H4 (cell line): ENCODE measurements around the gene CDC42BPB. TPM values are rescaled to one million over a fixed set of nuclear protein-coding genes. Genes with fewer than 3 reads are reported as not detected.
A peak's percentile ranks its signal among the peaks of the same experiment; 100 is the strongest.

Source experiments
- DNase-seq: peaks from one replicate; pipeline ENCODE4 v3.0.0-alpha.2; 2015; ENCODE audit warnings: low spot score
- total RNA-seq: library from RNA; depleted of rRNA; stranded (reverse); fragments of >200 nt; shearing (Covaris generic); gene quantifications from 2 replicates; pipeline ENCODE4 v1.2.3, GENCODE V29; 2014; rRNA removed

The CDC42BPB gene, protein sequence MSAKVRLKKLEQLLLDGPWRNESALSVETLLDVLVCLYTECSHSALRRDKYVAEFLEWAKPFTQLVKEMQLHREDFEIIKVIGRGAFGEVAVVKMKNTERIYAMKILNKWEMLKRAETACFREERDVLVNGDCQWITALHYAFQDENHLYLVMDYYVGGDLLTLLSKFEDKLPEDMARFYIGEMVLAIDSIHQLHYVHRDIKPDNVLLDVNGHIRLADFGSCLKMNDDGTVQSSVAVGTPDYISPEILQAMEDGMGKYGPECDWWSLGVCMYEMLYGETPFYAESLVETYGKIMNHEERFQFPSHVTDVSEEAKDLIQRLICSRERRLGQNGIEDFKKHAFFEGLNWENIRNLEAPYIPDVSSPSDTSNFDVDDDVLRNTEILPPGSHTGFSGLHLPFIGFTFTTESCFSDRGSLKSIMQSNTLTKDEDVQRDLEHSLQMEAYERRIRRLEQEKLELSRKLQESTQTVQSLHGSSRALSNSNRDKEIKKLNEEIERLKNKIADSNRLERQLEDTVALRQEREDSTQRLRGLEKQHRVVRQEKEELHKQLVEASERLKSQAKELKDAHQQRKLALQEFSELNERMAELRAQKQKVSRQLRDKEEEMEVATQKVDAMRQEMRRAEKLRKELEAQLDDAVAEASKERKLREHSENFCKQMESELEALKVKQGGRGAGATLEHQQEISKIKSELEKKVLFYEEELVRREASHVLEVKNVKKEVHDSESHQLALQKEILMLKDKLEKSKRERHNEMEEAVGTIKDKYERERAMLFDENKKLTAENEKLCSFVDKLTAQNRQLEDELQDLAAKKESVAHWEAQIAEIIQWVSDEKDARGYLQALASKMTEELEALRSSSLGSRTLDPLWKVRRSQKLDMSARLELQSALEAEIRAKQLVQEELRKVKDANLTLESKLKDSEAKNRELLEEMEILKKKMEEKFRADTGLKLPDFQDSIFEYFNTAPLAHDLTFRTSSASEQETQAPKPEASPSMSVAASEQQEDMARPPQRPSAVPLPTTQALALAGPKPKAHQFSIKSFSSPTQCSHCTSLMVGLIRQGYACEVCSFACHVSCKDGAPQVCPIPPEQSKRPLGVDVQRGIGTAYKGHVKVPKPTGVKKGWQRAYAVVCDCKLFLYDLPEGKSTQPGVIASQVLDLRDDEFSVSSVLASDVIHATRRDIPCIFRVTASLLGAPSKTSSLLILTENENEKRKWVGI (N-terminal part only)
- total RNA-seq, result 15.0 and 18.2 TPM in 2 replicates

DNA sequence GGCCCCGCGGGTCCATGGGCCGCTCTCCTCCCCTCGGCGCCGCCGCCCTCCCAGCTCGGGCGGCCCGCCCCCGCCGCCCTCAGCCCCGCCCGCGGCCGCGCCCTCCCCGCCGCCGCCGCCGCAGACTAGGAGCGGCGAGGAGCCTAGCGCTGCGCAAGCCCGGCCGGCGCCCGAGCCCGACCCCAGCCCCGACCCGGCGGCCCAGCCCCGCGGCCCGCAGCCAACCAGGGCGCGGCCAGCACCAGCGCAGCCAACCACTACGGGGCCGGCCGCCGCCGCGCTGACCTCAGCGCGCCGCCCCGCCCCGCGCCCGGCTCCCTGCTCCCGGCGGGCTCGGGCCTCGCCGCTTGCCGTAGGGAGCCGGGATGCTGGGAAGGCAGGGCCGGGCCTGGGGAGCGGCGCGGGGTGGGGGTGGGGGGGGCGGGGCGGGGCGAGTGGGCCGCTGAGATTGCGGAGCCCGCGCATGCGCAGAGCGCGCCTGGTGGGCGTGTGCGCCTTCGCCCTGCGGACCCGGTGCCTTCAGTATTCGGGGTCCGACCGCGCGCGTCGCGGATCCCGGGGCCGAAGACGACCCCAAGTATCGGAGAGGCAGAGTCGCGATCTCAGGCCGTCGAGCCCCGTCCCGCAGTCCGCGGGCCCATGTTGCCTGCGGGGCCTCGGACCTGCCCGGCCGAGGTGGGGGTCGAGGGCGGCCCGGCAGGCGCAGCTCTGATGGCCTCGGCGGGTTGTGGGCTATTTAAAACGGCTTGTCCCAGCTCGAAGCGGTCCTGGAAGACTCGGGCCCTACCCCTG is at the start of gene CDC42BPB:
CDC42BPB (minus strand) TSS at position 178 of the 792 bp plus-strand sequence. CDS start 376 bp downstream, outside the sequence.
- DNase-seq, result peak; percentile 80

DNA sequence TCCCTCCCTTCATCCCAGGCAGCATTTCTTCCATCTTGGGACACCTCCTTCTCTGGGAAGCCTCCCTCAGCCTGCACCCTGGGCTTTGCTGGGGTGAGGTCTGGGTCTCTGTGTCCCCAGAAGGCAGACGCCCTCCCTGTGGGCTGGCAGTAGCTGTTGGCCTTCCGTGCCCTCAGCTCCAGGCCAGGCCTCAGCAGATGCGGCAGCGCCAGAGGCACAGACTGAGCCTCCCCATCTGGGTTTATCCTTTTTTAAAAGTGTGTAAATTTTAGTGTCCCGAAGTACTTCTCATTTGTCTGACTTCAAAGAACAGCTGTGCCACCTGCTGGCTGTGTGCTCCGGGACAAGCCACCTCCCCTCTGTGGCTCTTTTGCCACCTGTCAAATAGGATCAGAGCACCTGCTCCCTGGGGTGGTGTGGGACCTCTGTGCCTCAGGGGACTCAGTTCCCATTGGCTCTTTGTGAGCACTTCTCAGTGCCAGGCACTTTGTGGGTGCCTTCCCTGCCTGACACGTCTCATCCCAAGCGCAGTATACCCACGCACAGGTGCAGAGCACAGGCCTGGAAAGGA is 48.3 kb upstream of the CDC42BPB start:
- no peak for DNase-seq

DNA sequence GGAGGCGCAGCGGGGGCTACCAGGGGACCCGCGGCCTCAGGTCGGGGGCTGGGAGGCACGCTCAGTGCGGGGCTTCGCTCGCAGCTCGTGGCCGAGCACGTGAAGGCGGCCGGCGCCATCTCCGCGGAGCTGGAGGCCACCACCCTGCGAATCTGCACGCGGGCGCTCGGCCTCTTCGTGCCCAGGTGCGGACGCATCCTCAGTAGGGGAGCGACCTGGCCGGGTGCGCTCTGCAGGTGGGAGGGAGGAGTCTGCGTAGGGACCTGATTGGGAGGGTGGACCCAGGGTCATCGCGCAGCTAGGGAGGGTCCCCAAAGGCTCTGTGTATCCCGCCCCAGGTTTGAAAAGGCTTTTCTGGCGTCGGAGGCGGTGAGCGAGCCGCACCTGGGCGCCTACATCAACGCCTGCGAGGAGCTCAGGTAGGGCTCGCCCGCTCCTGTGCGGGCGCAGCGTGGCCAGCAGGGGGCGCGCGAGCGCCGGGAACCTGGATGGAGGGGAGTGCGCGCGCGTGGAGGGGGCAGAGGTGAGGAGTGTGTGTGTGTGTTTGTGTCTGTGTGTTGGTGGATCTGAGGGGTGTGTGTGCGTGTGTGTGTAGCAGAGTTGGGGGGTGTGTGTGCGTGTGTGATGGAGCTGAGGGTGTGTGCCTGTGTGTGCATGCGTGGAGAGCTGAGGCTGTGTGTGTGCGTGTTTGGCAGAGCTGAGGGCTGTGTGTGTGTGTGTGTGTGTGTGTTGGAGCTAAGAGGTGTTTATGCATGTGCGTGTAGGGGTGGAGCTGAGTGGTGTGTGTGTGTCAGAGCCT is 47.5 kb upstream of the CDC42BPB start:
- DNase-seq, result no peak

DNA sequence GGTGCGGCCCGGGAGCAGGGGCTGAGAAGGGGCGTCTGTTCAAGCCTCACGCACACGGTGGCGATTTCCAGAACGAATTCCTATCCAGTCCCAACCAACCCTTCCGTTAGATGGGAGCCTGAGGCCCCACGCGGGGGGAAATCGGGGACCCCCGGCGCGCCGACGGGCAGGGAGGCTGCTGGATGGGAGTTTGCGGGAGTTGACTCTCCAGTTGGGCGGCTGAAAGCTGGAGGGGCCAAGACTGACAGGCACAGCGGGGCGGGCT is 47.0 kb upstream of the CDC42BPB start:
- DNase-seq, result no peak

DNA sequence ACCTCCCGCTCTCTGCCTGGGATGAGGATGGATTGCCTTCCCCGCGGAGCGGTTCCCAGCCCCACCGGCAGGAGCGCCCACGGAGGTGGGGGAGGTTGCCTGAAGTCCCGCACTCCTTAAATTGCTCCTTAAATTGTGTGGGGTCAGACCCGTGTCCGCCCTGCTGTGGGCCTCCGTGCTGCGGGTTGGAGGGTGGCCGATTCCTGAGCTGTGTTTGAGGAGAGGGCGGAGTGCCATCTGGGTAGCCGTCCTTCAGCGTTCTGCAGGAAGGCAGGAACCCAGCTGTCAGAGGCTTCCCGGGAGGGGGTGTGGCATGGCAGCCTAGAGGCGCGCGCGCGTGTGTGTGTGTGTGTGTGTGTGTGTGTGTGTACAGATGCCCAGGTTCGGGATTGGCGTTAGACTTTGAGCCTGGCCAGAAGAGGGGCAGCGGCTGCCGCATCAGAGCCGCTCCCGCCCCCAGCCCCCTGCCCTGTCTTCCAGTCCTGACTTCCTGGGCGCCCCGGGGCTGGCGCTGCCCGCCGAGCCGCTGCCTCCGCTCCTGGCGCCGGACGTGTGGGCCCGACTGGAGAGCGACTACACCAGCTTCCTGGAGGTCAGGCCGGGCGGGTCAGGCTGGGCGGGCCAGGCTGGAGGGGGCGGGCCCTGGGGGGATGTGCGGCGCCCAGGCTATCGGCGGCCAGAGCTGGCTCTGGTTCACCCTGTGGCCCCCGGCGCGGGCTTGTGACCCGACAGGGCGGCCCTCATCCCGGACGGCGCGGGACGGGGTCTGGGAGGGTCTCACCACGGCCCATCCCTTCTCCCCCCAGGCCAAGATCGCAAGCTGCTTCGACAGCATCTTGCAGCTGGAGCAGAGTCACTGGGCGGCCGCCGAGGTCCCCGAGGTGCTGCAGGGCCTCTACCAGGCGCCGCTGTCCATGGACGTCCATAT is 46.4 kb upstream of the CDC42BPB start:
- DNase-seq, result peak; percentile 57

DNA sequence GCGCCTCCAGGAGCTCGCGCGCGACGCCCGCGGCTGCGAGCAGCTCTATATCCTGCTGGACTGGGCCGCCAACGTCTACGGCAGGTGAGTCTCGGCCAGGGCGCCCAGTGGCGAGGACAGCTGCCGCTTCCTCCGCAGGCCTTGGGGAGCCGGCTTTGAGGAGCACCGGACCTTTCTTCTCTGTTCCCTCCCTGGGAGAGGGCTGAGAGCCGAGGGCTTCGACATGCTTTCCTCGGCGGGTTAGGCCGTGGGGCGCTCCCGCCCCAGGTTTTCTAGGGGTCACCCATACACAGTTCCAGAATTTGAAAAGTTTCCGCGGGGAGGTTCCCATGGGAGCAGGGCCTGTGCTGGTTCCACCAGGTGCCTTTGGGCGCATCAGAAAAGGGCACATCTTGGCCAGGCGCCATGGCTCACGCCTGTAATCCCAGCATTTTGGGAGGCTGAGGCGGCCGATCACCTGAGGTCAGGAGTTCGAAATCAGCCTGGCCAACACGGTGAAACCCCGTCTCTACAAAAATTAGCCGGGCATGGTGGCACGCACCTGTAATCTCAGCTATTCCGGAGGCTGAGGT is 45.4 kb upstream of the CDC42BPB start:
- no peak for DNase-seq

DNA sequence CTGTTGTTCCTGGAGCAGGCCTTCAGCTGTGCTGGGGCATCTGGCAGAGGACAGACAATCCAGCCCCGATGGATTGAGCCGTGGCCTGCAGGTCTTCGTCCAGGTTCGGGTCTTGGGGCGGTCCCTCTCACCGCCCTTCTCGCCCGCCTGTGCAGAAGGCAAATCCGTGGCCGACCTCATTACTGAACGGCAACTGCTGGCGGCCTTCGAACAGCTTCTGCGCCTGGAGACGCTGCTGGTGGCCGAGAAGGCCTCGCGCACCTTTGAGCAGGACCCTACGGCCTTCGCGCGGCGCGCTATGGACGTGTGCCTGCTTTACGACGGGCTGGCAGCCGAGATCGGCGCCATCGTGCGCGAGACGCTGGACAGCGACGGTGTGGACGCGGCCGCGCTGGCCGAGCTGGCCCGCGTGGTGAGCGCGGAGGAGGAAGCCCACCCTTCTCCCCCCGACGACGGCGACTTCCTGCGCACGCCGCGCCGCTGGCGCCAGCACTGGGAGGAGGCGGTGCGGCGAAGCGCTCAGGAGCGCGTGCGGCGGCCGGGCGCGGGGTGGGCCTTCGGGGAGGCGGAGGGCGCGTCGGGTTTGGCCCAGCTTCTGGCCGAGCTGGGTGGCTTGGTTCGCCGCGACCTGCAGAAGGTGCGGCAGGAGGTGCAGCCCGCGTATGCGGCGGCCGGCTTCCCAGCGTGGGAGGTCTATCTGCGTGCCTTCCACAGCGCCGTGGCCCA is 44.8 kb upstream of the CDC42BPB start:
- no peak for DNase-seq

DNA sequence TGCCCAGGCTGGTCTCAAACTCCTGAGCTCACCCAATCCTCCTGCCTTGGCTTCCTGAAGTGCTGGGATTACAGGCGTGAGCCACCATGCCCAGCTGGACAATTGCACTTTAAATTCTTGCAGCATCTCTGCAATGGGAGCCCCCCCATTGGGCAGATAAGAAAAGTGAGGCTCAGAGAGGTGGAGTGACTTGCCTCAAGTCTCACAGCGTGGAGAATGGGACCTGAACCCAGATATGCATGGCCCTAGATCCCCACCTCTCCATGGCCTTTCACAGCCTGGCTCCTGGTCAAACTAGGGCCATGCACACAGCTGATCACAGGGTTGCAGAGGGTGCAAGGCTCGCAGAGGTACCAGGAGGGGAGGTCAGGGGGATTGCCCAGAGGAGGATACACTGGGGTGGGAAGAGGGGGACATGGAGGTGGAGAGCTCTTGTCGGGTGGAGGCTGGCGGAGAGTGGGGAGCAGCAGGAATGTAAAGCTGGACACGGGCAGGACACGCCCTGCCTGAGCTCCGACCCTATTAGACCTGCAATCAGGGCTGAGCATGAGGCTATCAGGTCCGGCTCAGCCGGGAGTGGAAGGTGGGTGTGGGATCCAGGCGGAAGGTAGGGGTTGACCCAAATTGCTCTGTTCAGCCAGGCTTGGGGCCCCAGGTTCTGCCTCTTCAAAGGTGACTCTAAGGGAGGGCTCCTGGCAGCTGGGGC is 44.1 kb upstream of the CDC42BPB start:
- DNase-seq, result no peak

DNA sequence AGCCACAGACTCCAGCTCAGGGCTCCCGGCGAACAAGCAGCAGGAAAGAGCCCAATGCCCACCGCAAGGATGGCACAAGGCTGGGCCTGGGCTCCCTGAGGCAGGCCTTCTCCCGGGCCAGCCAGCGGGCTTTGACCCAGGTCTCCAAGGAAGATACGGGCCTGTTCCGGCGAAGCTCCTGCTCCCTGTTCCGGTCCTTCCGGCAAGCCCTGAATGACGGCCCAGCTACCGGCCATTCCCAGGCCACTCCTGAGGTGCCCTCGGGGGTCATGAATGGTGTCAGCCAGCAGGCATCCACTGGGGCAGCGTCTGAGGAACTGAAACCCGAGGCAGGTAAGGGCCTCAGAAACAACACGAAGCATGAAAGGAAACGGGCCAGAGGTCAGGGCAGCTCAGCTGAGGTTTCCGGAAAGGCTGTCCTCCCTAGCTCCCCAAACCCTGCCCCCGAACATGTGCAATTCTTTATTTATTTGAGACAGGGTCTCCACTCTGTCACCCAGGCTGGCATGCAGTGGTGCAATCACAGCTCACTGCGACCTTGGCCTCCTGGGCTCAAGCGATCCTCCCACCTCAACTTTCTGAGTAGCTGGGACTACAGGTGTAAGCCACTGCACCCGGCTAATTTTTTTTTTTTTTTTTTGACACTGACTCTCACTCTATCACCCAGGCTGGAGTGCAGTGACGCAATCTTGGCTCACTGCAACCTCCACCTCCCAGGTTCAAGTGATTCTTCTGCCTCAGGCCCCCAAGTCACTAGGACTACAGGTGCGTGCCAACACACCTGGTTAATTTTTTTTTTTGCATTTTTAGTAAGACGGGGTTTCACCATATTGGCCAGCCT is 43.2 kb upstream of the CDC42BPB start:
- DNase-seq, result no peak

DNA sequence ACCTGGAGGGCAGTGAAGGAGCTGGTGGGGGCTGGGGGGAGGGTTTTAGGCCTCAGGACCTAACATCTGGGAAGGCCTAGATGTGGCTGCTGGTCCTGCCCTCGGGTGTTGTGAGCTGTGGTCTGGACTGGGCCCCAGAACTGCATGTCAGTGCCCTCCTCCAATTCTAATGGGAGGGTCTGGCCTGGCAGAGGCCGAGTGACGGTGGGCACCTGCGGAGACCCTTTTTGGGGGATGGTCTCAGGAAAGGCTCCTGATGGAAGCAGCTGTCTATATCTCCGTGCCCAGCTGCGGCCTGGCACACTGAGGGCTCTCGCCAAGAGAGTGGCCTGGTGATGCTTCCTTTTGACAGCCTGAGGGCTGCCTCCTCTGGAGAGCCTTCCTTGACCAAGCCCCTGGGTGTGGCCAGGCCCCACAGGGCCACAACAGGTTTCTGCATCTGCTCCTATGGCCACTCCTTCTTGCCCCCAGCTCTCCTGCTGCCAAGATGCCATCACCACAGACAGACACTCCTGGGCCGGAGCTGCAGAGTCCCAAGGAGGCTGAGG is 42.5 kb upstream of the CDC42BPB start:
- no peak for DNase-seq

DNA sequence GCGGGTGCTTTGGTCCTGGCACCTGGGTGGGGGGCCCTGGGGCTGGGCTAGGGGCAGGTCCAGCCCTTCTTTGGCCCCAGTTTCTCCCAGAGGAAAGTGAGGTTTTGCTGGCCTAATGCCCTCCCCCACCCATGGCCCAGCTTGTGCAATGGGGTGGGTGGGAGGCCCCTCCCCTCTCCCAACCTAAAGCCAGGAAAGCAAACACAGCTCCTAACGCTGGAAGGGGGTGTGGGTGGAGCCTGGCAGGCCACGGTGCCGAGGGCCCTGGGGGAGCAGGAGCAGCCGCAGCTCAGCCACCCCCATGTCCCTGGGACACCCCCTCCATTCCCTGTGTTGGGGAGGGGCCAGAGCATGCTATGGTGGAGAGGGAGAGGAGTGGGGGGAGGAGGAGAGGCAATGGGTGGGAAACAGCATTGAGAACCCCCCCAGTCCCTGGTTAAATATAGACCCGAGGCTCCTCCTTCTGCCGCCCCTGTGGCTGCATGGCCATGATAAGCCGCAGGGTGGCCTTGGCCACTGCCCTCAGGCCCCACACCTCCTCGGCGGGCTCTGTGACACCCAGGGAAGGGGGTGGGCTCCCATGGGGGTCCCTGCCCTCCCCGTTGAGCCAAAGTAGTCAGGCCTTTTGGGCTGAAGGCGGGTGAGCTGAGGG is 41.9 kb upstream of the CDC42BPB start:
- no peak for DNase-seq

DNA sequence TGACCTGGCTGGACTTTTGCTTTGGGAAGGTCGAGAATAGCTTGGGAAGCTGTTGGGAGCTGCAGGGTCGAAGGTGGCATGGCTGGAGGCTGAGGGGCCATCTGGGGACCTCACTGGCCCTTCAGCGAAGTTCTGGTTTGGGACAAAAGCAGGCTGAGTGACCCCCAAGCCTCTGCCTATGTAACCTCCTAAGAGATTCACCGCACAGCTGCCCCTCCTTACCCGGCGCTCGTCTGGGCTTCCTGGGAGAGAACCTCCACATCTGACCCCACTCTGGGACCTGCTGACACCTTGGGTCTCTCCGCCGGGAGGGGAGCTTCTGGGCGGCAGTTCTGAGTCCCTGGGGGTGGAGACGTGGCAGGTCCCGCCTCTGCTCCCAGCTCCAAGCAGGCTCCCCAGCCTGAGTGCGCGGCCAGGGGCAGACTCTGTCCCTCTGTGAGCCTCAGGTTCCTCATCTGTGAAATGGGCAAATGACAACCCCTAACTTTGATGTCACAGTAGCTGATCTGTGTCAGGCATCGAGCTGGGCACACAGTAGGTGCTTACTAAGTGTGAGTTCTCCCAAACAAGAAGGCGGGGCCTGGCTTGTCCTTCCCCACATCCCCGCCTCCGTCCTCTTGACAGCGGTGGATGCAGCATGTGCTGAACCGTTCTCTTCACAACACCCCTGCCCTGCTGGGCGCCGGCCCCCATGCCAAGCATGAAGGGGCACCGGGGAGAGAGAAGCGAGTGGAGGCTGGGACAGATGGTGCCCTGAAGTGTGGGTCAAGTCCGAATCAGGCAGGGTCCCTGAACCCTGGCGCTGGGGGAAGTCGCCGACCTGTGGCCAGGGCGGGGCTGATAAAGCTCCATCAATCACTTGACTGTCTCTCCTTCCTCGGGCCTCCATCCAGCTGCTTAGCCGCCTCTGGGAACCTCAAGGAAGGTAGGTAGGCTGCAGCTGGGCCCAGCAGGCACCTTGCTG is 40.9 kb upstream of the CDC42BPB start:
- no peak for DNase-seq

DNA sequence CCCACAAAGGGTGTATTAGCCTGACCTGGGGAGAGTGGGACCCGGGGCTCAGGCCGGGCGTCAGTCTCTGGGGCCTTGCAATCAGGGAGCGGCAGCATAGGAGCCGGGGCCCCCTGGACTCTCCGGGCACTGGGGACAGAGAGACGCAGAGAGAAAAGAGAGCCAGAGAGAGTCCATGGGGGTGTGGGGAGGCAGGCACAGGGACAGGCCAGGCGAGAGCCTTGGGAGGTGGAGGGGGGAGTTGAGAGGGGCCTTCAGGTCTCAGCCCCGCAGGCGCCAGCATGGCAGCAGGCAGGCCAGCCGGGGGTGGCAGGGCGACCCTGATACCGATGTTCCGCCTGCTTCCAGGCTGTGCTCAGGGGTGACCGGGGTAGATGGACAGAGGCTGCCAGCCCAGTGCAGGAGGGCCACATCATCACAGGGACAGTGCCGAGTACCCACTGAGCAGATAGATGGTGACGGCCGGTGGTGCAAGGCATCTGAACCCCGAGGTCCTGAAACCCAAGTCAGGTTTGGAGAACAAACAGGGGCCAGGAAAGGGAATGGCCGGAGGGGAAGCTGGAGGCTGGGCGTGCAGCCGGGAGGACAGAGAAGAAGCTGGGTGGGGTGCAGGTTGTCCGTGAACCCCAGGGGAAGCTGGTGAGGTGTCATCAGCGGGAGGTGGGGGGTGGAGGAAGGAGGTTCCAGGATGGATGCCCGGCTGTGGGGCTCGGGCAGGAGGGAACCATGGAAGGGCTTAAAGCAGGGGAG is 40.1 kb upstream of the CDC42BPB start:
- DNase-seq, result no peak

DNA sequence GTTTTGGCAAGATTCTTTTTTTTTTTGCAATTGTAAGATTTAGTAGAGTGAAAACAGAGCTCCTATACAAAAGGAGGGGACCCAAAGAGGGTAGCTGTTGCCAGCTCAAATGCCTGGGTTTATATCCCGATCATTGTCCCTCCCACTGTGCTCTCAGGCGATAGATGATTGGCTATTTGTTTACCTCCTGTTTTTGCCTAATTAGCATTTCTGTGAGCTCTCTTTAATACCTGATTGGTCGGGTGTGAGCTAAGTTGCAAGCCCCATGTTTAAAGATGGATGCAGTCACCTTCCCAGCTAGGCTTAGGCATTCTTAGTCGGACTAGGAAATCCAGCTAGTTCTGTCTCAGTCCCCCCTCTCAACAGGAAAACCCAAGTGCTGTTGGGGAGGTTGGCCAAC is 39.0 kb upstream of the CDC42BPB start:
- no peak for DNase-seq
